OCI-LY7 (cell line): Measurements from ENCODE around the gene RASA1. TPM values are rescaled to one million over a fixed set of nuclear protein-coding genes. Genes with fewer than 3 reads are reported as not detected.

ENCODE experiments used
- BruUV-seq: library from RNA; stranded (reverse); fragments of 400-500 nt; replicated peaks from 2 replicates; lab custom pipeline; 2021; lab: Mats Ljungman, UMichigan
- CTCF ChIA-PET: fragments of 300-600 bp; sonication (Branson Sonifier 250); formaldehyde crosslinking; loops from one replicate; lab custom pipeline; 2022; ENCODE audit warnings: antibody characterized with exemption; ENCODE audit not compliant: unreplicated experiment; lab: Charles Lee
- POLR2A ChIA-PET: fragments of 300-600 bp; sonication (Branson Sonifier 250); formaldehyde crosslinking; loops from one replicate; lab custom pipeline; 2022; ENCODE audit warnings: antibody characterized with exemption; lab: Charles Lee
- DNase-seq: peaks from one replicate; pipeline ENCODE4 v3.0.0-alpha.2; 2015; ENCODE audit warnings: low spot score
- H2AFZ ChIP-seq: fragments of 200-600 bp; sonication (generic), shearing (Covaris generic); 2 replicates; pipeline ENCODE4 v1.6.1; 2014; ENCODE audit warnings: mild to moderate bottlenecking, antibody characterized with exemption, low read length, moderate library complexity
- H3K27ac ChIP-seq: fragments of 200-600 bp; sonication (generic); 2 replicates; pipeline ENCODE4 v1.5.1; 2014; ENCODE audit warnings: mixed run types, low read depth, mild to moderate bottlenecking, moderate library complexity, low read length, inconsistent platforms; ENCODE audit not compliant: poor library complexity, severe bottlenecking
- H3K36me3 ChIP-seq: fragments of 200-600 bp; sonication (generic); 2 replicates; pipeline ENCODE4 v1.6.1; 2014; ENCODE audit warnings: mild to moderate bottlenecking, antibody characterized with exemption, low read length, moderate library complexity, mixed read lengths; ENCODE audit not compliant: insufficient read depth
- H3K4me1 ChIP-seq: fragments of 200-600 bp; sonication (generic); 2 replicates; pipeline ENCODE4 v1.5.1; 2014; ENCODE audit warnings: mild to moderate bottlenecking, low read length; ENCODE audit not compliant: insufficient read depth, poor library complexity, severe bottlenecking
- H3K4me2 ChIP-seq: fragments of 200-600 bp; sonication (generic); 2 replicates; pipeline ENCODE4 v1.6.1; 2014; ENCODE audit warnings: mild to moderate bottlenecking, low read length
- H3K4me3 ChIP-seq: fragments of 200-600 bp; sonication (generic); 2 replicates; pipeline ENCODE4 v1.5.1; 2014; ENCODE audit warnings: mild to moderate bottlenecking, low read depth, low read length; ENCODE audit not compliant: poor library complexity, severe bottlenecking
- H3K79me2 ChIP-seq: fragments of 200-600 bp; sonication (generic); 2 replicates; pipeline ENCODE4 v1.6.1; 2016; ENCODE audit warnings: low read depth, mild to moderate bottlenecking, low read length, moderate library complexity, mixed read lengths; ENCODE audit not compliant: insufficient read depth
- H3K9me2 ChIP-seq: fragments of 200-600 bp; sonication (generic); 2 replicates; pipeline ENCODE4 v1.6.1; 2016; ENCODE audit warnings: mild to moderate bottlenecking, low read length, mixed read lengths; ENCODE audit not compliant: insufficient read depth
- H3K9me3 ChIP-seq: fragments of 200-600 bp; sonication (generic); 2 replicates; pipeline ENCODE4 v1.6.1; 2014; ENCODE audit warnings: mild to moderate bottlenecking, mixed run types, low read length, mixed read lengths
- H4K20me1 ChIP-seq: fragments of 200-600 bp; sonication (generic); 2 replicates; pipeline ENCODE4 v1.6.1; 2014; ENCODE audit warnings: mild to moderate bottlenecking, antibody characterized with exemption, low read length, moderate library complexity, mixed read lengths; ENCODE audit not compliant: insufficient read depth
- EZH2phosphoT487 ChIP-seq: fragments of 200-600 bp; sonication (generic); IDR thresholded peaks from 2 replicates; pipeline ENCODE4 v1.6.1; 2018; ENCODE audit warnings: low read depth, borderline replicate concordance, mild to moderate bottlenecking, mixed run types, antibody characterized with exemption, low read length, moderate library complexity, mixed read lengths
- intact Hi-C: fragments of 100-400 bp; cut with micrococcal nuclease; formaldehyde crosslinking; loops from one replicate; pipeline ENCODE4 v1.10.0; 2022; ENCODE audit not compliant: unreplicated experiment
- total RNA-seq, 2 experiments: library from RNA; depleted of rRNA in 1 of 2; stranded (reverse); fragments of >200 nt in 1 of 2; shearing (Covaris generic) in 1 of 2; gene quantifications; 2 replicates each; pipeline ENCODE4 v1.2.3, GENCODE V29; 2014 to 2022
- TF ChIP-seq, protein P1 (sequence below): fragments of 200-600 bp; sonication (generic); conservative IDR thresholded peaks from 2 replicates; pipeline ENCODE4 v1.5.1; 2014; ENCODE audit warnings: mild to moderate bottlenecking, antibody characterized with exemption, low read length, moderate library complexity, mixed read lengths

Gene RASA1
- total RNA-seq, 2 experiments from 2014 or later = 18.1 to 27.3 TPM

- peaks cover under 1% of the 10 kb centered on the region for H3K4me1 ChIP-seq
- H3K9me2 ChIP-seq = no peaks in the 10 kb centered on the region
- peaks cover 4% of the 10 kb centered on the region for H3K36me3 ChIP-seq
- H3K4me2 ChIP-seq = no peak overlapping the region
- H4K20me1 ChIP-seq = no peaks in the 10 kb centered on the region
- BruUV-seq = no TSS peak
- ChIA-PET POLR2A (interaction anchor here (0.5 to 0.6 kb wide), 2 partner anchors 10 to 46 kb away, joined by 3 read pairs; no protein-coding TSS in a partner anchor), CTCF (no interaction called here)
- TF ChIP-seq, protein P1, sequence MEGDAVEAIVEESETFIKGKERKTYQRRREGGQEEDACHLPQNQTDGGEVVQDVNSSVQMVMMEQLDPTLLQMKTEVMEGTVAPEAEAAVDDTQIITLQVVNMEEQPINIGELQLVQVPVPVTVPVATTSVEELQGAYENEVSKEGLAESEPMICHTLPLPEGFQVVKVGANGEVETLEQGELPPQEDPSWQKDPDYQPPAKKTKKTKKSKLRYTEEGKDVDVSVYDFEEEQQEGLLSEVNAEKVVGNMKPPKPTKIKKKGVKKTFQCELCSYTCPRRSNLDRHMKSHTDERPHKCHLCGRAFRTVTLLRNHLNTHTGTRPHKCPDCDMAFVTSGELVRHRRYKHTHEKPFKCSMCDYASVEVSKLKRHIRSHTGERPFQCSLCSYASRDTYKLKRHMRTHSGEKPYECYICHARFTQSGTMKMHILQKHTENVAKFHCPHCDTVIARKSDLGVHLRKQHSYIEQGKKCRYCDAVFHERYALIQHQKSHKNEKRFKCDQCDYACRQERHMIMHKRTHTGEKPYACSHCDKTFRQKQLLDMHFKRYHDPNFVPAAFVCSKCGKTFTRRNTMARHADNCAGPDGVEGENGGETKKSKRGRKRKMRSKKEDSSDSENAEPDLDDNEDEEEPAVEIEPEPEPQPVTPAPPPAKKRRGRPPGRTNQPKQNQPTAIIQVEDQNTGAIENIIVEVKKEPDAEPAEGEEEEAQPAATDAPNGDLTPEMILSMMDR = no peak
- H3K9me3 ChIP-seq = peaks cover 4% of the 10 kb centered on the region; the same call in 1 of the 2 replicates
- no peak overlapping the region for H2AFZ ChIP-seq
- intact Hi-C loops = no loop called here
- H3K27ac ChIP-seq = no peak overlapping the region
- H3K79me2 ChIP-seq = 0 out of 2 replicates have a peak, but pooled peaks cover 15% of the 10 kb centered on the region
- no peak for DNase-seq
- H3K4me3 ChIP-seq = no peak overlapping the region
Measured at GRCh38 chr5:87313216-87313615, 45.5 kb downstream of the RASA1 start.

DNA sequence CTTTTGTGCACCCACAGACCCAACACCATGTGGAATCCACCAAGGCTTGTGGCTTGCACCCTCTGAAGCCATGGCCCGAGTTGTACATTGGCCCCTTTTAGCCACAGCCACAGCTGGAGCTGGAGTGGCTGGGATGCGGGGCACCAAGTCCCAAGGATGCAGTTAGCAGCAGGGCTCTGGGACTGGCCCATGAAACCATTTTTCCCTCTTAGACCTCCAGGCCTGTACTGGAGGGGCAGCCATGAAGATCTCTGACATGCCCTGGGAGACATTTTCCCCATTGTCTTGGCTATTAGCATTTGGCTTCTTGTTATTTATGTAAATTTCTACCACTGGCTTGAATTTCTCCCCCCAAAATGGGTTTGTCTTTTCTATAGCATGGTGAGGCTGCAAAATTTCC is 51.8 kb downstream of the RASA1 start:
- H4K20me1 ChIP-seq = no peaks in the 10 kb centered on the region; the same call in 1 of the 2 replicates
- H3K4me1 ChIP-seq = no peaks in the 10 kb centered on the region
- no peak overlapping the region for H3K4me3 ChIP-seq
- no TSS peak for BruUV-seq
- H3K36me3 ChIP-seq = peaks cover 23% of the 10 kb centered on the region
- CTCF ChIA-PET = no interaction called here
- H3K4me2 ChIP-seq = no peak overlapping the region
- no peak overlapping the region for H3K27ac ChIP-seq
- H2AFZ ChIP-seq = no peak overlapping the region
- intact Hi-C loops = no loop called here
- 0 out of 2 replicates have a peak, but pooled peaks cover 1% of the 10 kb centered on the region for H3K79me2 ChIP-seq
- no peaks in the 10 kb centered on the region for H3K9me2 ChIP-seq
- POLR2A ChIA-PET = interaction anchor here (0.6 kb wide), 1 partner anchor 9 kb away, joined by 3 read pairs; no protein-coding TSS in a partner anchor
- peaks cover 8% of the 10 kb centered on the region; the same call in 1 of the 2 replicates for H3K9me3 ChIP-seq
- TF ChIP-seq, protein P1 = no peak
- no peak for TF ChIP-seq EZH2phosphoT487
- no peak for DNase-seq

DNA sequence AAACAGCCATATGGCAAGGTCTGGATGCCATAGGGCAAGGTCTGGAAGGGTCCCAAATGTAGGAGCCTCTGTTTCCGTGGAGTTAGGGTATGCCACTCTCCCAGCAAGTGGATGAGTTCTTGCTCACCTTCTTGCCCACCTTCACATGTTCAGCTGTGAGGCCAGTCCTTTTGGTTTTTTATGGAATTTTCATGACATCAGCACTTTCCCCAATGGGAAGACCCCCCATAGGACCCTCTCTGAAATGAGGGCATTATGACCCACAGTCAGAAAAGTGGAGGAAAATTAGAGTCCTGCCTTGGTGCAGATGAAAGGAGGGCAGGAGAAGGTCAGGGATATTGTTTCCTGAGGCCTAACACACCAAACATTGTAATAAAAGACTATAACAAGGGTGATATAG is 53.9 kb downstream of the RASA1 start:
- intact Hi-C loops = no loop called here
- Histone ChIP-seq H3K4me1 (no peaks in the 10 kb centered on the region), H3K4me2 (no peak overlapping the region), H3K4me3 (no peak overlapping the region), H3K36me3 (peaks cover 23% of the 10 kb centered on the region), H3K9me3 (peaks cover 8% of the 10 kb centered on the region; the same call in 1 of the 2 replicates), H3K27ac (no peak overlapping the region), H2AFZ (no peak overlapping the region), H4K20me1 (no peaks in the 10 kb centered on the region; the same call in 1 of the 2 replicates), H3K9me2 (no peaks in the 10 kb centered on the region), H3K79me2 (no peaks in the 10 kb centered on the region)
- DNase-seq = no peak
- TF ChIP-seq, protein P1 = no peak
- TF ChIP-seq EZH2phosphoT487 = no peak
- no TSS peak for BruUV-seq
- ChIA-PET POLR2A (interaction anchor here (0.7 kb wide), 1 partner anchor 37 kb away, joined by 3 read pairs; no protein-coding TSS in a partner anchor), CTCF (no interaction called here)
